Activated naive CD8-positive, alpha-beta T cell treated with anti-CD3 and anti-CD28 coated beads, Interleukin-2, amount 50 U/mL, for 24 hours (primary cell): ENCODE data around the gene SLIT3.
"Not testable (repeated sequence)": the region's sequence is repeated elsewhere in the genome, so short reads cannot be mapped to it uniquely, and the experiment has no call there.

Experiments used
- ATAC-seq: fragments of 150-1000 bp; cut with Tn5 transposase; one replicate; pipeline ENCODE4 v1.10.0; 2021
- DNase-seq: peaks from one replicate; pipeline ENCODE4 v3.0.0; 2021
- H3K27ac Mint-ChIP-seq: one replicate; pipeline ENCODE4 v1.8.0; 2021; ENCODE audit warnings: mild to moderate bottlenecking, mixed read lengths
- H3K27me3 Mint-ChIP-seq: one replicate; pipeline ENCODE4 v1.8.0; 2021; ENCODE audit warnings: mixed read lengths
- H3K36me3 Mint-ChIP-seq: one replicate; pipeline ENCODE4 v1.8.0; 2021; ENCODE audit warnings: low read depth, mixed read lengths
- H3K4me1 Mint-ChIP-seq: one replicate; pipeline ENCODE4 v1.8.0; 2021; ENCODE audit warnings: mixed read lengths
- H3K4me3 Mint-ChIP-seq: one replicate; pipeline ENCODE4 v1.8.0; 2021; ENCODE audit warnings: mild to moderate bottlenecking, moderate library complexity, mixed read lengths
- H3K9me3 Mint-ChIP-seq: one replicate; pipeline ENCODE4 v1.8.0; 2021; ENCODE audit warnings: mixed read lengths

The SLIT3 gene

GRCh38 chr5:169127431-169127830 lies 173.5 kb downstream of the SLIT3 start:
- no peak for ATAC-seq
- H3K4me1 Mint-ChIP-seq, result no peaks in the 10 kb centered on the region
- H3K27ac Mint-ChIP-seq, result no peak overlapping the region
- no peaks in the 10 kb centered on the region for H3K36me3 Mint-ChIP-seq
- peaks cover 1% of the 10 kb centered on the region for H3K27me3 Mint-ChIP-seq
- H3K4me3 Mint-ChIP-seq, result no peak overlapping the region
- no peaks in the 10 kb centered on the region for H3K9me3 Mint-ChIP-seq
- DNase-seq, result no peak

- H3K9me3 Mint-ChIP-seq, result no peaks in the 10 kb centered on the region
- peaks cover 1% of the 10 kb centered on the region for H3K27me3 Mint-ChIP-seq
- no peaks in the 10 kb centered on the region for H3K36me3 Mint-ChIP-seq
- DNase-seq (no peak), ATAC-seq (no peak)
- no peak overlapping the region for H3K4me3 Mint-ChIP-seq
- no peak overlapping the region for H3K27ac Mint-ChIP-seq
- no peaks in the 10 kb centered on the region for H3K4me1 Mint-ChIP-seq
Measured at GRCh38 chr5:169126481-169127021, 174.4 kb downstream of the SLIT3 start.

GRCh38 chr5:169125571-169125970 lies 175.4 kb downstream of the SLIT3 start:
- H3K27ac Mint-ChIP-seq, result no peak overlapping the region
- no peak overlapping the region for H3K4me3 Mint-ChIP-seq
- ATAC-seq (no peak), DNase-seq (no peak)
- no peaks in the 10 kb centered on the region for H3K4me1 Mint-ChIP-seq
- no peaks in the 10 kb centered on the region for H3K9me3 Mint-ChIP-seq
- peaks cover 1% of the 10 kb centered on the region for H3K27me3 Mint-ChIP-seq
- H3K36me3 Mint-ChIP-seq, result no peaks in the 10 kb centered on the region

GRCh38 chr5:169122951-169123350 lies 178.0 kb downstream of the SLIT3 start:
- H3K4me1 Mint-ChIP-seq, result no peaks in the 10 kb centered on the region
- H3K36me3 Mint-ChIP-seq, result no peaks in the 10 kb centered on the region
- no peaks in the 10 kb centered on the region for H3K27me3 Mint-ChIP-seq
- ATAC-seq (no peak), DNase-seq (no peak)
- no peaks in the 10 kb centered on the region for H3K9me3 Mint-ChIP-seq
- no peak overlapping the region for H3K4me3 Mint-ChIP-seq
- no peak overlapping the region for H3K27ac Mint-ChIP-seq

GRCh38 chr5:169121630-169122420 lies 179.1 kb downstream of the SLIT3 start:
- Mint-ChIP-seq H3K4me3 (no peak overlapping the region), H3K27me3 (no peaks in the 10 kb centered on the region), H3K9me3 (no peaks in the 10 kb centered on the region), H3K27ac (no peak overlapping the region), H3K36me3 (no peaks in the 10 kb centered on the region), H3K4me1 (no peaks in the 10 kb centered on the region)
- ATAC-seq, result no peak
- DNase-seq, result no peak

- Mint-ChIP-seq H3K4me3 (no peak overlapping the region), H3K27me3 (no peaks in the 10 kb centered on the region), H3K36me3 (no peaks in the 10 kb centered on the region), H3K27ac (no peak overlapping the region), H3K4me1 (no peaks in the 10 kb centered on the region), H3K9me3 (no peaks in the 10 kb centered on the region)
- no peak for ATAC-seq
- no peak for DNase-seq
Measured at GRCh38 chr5:169119288-169120048, 181.5 kb downstream of the SLIT3 start.

GRCh38 chr5:169116961-169117461 lies 183.9 kb downstream of the SLIT3 start:
- H3K9me3 Mint-ChIP-seq, result peaks cover 5% of the 10 kb centered on the region
- no peaks in the 10 kb centered on the region for H3K36me3 Mint-ChIP-seq
- H3K27ac Mint-ChIP-seq, result no peak overlapping the region
- H3K4me3 Mint-ChIP-seq, result no peak overlapping the region
- no peaks in the 10 kb centered on the region for H3K27me3 Mint-ChIP-seq
- ATAC-seq, result no peak
- DNase-seq, result no peak
- H3K4me1 Mint-ChIP-seq, result no peaks in the 10 kb centered on the region

- Mint-ChIP-seq H3K27ac (no peak overlapping the region), H3K9me3 (peaks cover 5% of the 10 kb centered on the region), H3K36me3 (no peaks in the 10 kb centered on the region), H3K4me3 (no peak overlapping the region), H3K27me3 (no peaks in the 10 kb centered on the region), H3K4me1 (no peaks in the 10 kb centered on the region)
- DNase-seq, result no peak
- no peak for ATAC-seq
Measured at GRCh38 chr5:169115461-169116124, 185.3 kb downstream of the SLIT3 start.

- no peak overlapping the region for H3K27ac Mint-ChIP-seq
- H3K36me3 Mint-ChIP-seq, result no peaks in the 10 kb centered on the region
- H3K4me3 Mint-ChIP-seq, result no peak overlapping the region
- H3K4me1 Mint-ChIP-seq, result no peaks in the 10 kb centered on the region
- ATAC-seq (no peak), DNase-seq (no peak)
- H3K27me3 Mint-ChIP-seq, result no peaks in the 10 kb centered on the region
- peaks cover 5% of the 10 kb centered on the region for H3K9me3 Mint-ChIP-seq
Measured at GRCh38 chr5:169114466-169115065, 186.4 kb downstream of the SLIT3 start.

GRCh38 chr5:169112016-169112415 lies 188.9 kb downstream of the SLIT3 start:
- no peak overlapping the region for H3K4me3 Mint-ChIP-seq
- no peak for DNase-seq
- no peaks in the 10 kb centered on the region for H3K36me3 Mint-ChIP-seq
- ATAC-seq, result no peak
- no peaks in the 10 kb centered on the region for H3K27me3 Mint-ChIP-seq
- no peak overlapping the region for H3K27ac Mint-ChIP-seq
- H3K4me1 Mint-ChIP-seq, result no peaks in the 10 kb centered on the region
- peaks cover 5% of the 10 kb centered on the region for H3K9me3 Mint-ChIP-seq

- Mint-ChIP-seq H3K36me3 (no peaks in the 10 kb centered on the region), H3K27ac (no peak overlapping the region), H3K4me3 (no peak overlapping the region), H3K4me1 (no peaks in the 10 kb centered on the region), H3K9me3 (peaks cover 4% of the 10 kb centered on the region), H3K27me3 (peaks cover 2% of the 10 kb centered on the region)
- DNase-seq (no peak), ATAC-seq (no peak)
Measured at GRCh38 chr5:169106911-169107706, 193.8 kb downstream of the SLIT3 start.

GRCh38 chr5:169105582-169105981 lies 195.4 kb downstream of the SLIT3 start:
- H3K27me3 Mint-ChIP-seq, H3K4me3 Mint-ChIP-seq, H3K9me3 Mint-ChIP-seq, H3K27ac Mint-ChIP-seq, H3K36me3 Mint-ChIP-seq, ATAC-seq, H3K4me1 Mint-ChIP-seq, DNase-seq: not testable (repeated sequence)

GRCh38 chr5:169104937-169105494 lies 195.9 kb downstream of the SLIT3 start:
- Mint-ChIP-seq H3K27ac (no peak overlapping the region), H3K36me3 (no peaks in the 10 kb centered on the region), H3K4me3 (no peak overlapping the region), H3K4me1 (no peaks in the 10 kb centered on the region), H3K9me3 (peaks cover 4% of the 10 kb centered on the region), H3K27me3 (peaks cover 2% of the 10 kb centered on the region)
- ATAC-seq (no peak), DNase-seq (no peak)
